ENCODE measurements around the gene PSMG1. TPM values are rescaled to one million over a fixed set of nuclear protein-coding genes. Genes with fewer than 3 reads are reported as not detected.
"Not testable (repeated sequence)": the region's sequence is repeated elsewhere in the genome, so short reads cannot be mapped to it uniquely, and the experiment has no call there.

Gene PSMG1
- total RNA-seq, 5 donors from 2014 or later (not counting 1 experiment from before 2014, with no cell fraction given), result 12.9 to 18.1 (median 16.8) TPM

DNA sequence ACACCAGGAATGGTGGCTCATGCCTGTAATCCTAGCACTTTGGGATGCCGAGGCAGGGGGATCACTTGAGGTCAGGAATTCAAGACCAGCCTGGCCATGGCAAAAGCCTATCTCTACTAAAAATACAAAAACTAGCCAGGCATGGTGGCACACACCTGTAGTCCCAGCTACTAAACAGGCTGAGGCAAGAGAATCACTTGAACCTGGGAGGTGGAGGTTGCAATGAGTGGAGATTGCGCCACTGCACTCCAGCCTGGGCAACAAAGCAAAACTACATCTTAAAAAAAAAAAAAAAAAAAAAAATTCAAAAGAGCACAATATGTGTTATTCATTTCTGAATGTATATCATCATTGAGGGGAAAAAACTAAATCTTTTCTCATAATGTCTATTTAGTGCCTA, 37.6 kb upstream of the PSMG1 start:
- POLR2A ChIA-PET; H3K27ac ChIP-seq (ENCODE audit: low read length); H3K4me3 Mint-ChIP-seq; H3K4me3 ChIP-seq (ENCODE audit: control insufficient read depth in 1 of 2, extremely low read depth in 1 of 2, low read length in 1 of 2); H3K4me1 ChIP-seq (ENCODE audit: control insufficient read depth in 1 of 2, extremely low read depth in 1 of 2, insufficient read depth in 2 of 2, low read length in 2 of 2); DNase-seq; H3K27ac Mint-ChIP-seq; H3K27me3 ChIP-seq (replicated peaks in 1 of 2; ENCODE audit: control insufficient read depth in 2 of 2, extremely low read depth in 1 of 2, insufficient read depth in 2 of 2, low read length in 1 of 2); H3K9me3 ChIP-seq; ATAC-seq (replicated peaks in 1 of 4); H3K9me3 Mint-ChIP-seq; H3K27me3 Mint-ChIP-seq: not testable (repeated sequence)
- CTCF ChIA-PET, result interaction anchor here in 1 of 2 donors (0.9 kb wide), 1 partner anchor 8 kb away, joined by 5 read pairs; no protein-coding TSS in a partner anchor
- Mint-ChIP-seq H3K4me1 (peaks cover 8 to 20% (median 9%) of the 10 kb centered on the region in 3 donors), H3K36me3 (peaks cover 62% of the 10 kb centered on the region)
- H3K36me3 ChIP-seq (ENCODE audit: control insufficient read depth in 2 of 2, extremely low read depth in 1 of 2, insufficient read depth in 1 of 2, low read length in 1 of 2), result peaks cover 6 to 60% of the 10 kb centered on the region in 2 donors
- 100% methylated on average over 1 of the region's 2 CpGs for WGBS (ENCODE audit: insufficient coverage)

DNA sequence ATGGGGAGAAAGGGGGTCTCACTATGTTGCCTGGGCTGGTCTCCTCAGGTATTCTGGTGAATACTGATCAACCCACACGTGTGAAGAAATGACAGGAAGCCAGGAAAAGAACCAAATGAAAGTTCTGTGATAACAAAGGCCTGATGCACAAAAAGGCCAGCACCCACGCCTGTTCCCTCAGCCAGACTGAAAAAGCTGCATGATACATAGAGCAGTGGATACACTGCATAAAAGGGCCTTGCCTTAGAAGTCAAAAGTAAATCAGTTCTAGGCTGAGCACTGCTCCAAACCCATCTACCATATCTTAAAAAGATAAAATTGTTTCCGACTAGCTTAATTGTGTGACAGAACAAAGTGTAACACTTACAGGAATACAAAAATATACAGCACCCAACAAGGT, 36.9 kb upstream of the PSMG1 start:
- Mint-ChIP-seq H3K4me3 (no peak overlapping the region), H3K4me1 (peaks cover 8 to 20% (median 9%) of the 10 kb centered on the region in 3 donors), H3K9me3 (no peaks in the 10 kb centered on the region), H3K27ac (no peak overlapping the region), H3K36me3 (peaks cover 66% of the 10 kb centered on the region), H3K27me3 (no peaks in the 10 kb centered on the region)
- H3K36me3 ChIP-seq (ENCODE audit: control insufficient read depth in 2 of 2, extremely low read depth in 1 of 2, insufficient read depth in 1 of 2, low read length in 1 of 2), result peaks cover 6 to 60% of the 10 kb centered on the region in 2 donors
- ChIA-PET CTCF (interaction anchor here in 1 of 2 donors (1.0 kb wide), 1 partner anchor 15 kb away, joined by 3 read pairs; no protein-coding TSS in a partner anchor), POLR2A (interaction anchor here in 1 of 2 donors (0.6 kb wide), 1 partner anchor 17 kb away, joined by 3 read pairs; no protein-coding TSS in a partner anchor)
- H3K9me3 ChIP-seq, result no peaks in the 10 kb centered on the region
- no peaks in the 10 kb centered on the region for H3K27me3 ChIP-seq (replicated peaks in 1 of 2; ENCODE audit: control insufficient read depth in 2 of 2, extremely low read depth in 1 of 2, insufficient read depth in 2 of 2, low read length in 1 of 2)
- H3K4me1 ChIP-seq (ENCODE audit: control insufficient read depth in 1 of 2, extremely low read depth in 1 of 2, insufficient read depth in 2 of 2, low read length in 2 of 2), result no peaks in the 10 kb centered on the region
- H3K4me3 ChIP-seq (ENCODE audit: control insufficient read depth in 1 of 2, extremely low read depth in 1 of 2, low read length in 1 of 2), result no peak overlapping the region
- no peak overlapping the region for H3K27ac ChIP-seq (ENCODE audit: low read length)
- WGBS (ENCODE audit: insufficient coverage), result 91% methylated on average over 1 of the region's 3 CpGs
- DNase-seq (no peak), ATAC-seq (replicated peaks in 1 of 4) (no peak)

DNA sequence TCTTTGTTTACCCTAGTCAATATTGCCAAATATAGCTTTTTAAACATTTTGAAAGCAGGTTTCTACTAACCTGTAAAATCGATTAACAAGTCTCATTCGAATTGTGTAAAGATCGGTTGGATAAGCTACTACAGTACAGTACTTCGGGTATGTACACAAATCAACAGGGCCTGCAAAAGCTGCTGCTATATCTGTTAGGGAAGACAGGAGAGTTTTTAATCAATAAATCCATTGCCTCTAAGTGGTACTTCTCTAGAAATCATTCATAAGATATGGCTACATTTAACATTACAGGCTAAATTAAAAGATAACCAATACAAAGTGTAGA, 34.8 kb upstream of the PSMG1 start:
- POLR2A ChIA-PET, result no interaction called here
- H3K27me3 Mint-ChIP-seq, result no peaks in the 10 kb centered on the region

DNA sequence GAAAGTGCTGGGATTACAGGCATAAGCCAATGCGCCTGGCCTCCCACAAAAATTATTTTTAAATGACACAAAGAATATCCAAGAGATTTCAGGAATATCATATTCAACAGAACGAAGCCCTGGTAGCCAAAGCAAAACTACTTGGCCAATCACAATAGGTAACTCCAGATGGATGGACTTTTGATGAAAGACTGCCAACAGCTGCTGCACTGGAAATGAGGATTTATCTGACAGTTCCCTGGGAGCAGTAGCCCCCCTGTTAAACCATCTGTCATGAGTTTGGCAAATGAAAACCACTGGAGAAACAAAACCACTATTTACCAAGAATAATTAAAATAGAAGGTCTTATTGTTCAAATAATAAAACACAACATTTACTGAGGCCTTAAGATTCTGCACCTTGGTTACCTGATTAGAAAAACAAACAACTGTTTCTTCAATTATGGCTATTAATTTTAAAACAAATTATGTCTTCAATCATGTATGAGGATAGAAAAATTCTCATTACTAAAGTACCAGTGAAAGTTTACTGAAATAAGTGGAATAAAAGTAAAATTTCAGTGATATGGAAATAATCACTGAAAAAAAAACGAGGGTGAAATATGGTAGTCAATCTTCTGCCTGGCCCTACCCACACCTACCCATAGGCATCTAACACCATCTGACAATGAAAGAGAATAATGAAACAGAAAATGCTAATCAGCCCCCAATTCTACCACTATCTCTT, 34.3 kb upstream of the PSMG1 start:
- POLR2A ChIA-PET, result no interaction called here
- Histone ChIP-seq H3K9me3 (no peaks in the 10 kb centered on the region), H3K4me3 (ENCODE audit: control insufficient read depth in 1 of 2, extremely low read depth in 1 of 2, low read length in 1 of 2) (no peak overlapping the region), H3K27me3 (replicated peaks in 1 of 2; ENCODE audit: control insufficient read depth in 2 of 2, extremely low read depth in 1 of 2, insufficient read depth in 2 of 2, low read length in 1 of 2) (no peaks in the 10 kb centered on the region), H3K36me3 (ENCODE audit: control insufficient read depth in 2 of 2, extremely low read depth in 1 of 2, insufficient read depth in 1 of 2, low read length in 1 of 2) (peaks cover 6 to 48% of the 10 kb centered on the region in 2 donors), H3K4me1 (ENCODE audit: control insufficient read depth in 1 of 2, extremely low read depth in 1 of 2, insufficient read depth in 2 of 2, low read length in 2 of 2) (no peaks in the 10 kb centered on the region), H3K27ac (ENCODE audit: low read length) (no peak overlapping the region)
- no peaks in the 10 kb centered on the region for H3K9me3 Mint-ChIP-seq
- peaks cover 8 to 14% (median 9%) of the 10 kb centered on the region in 3 donors for H3K4me1 Mint-ChIP-seq
- 100% methylated on average over 1 of the region's 3 CpGs for WGBS (ENCODE audit: insufficient coverage)
- peaks cover 54% of the 10 kb centered on the region for H3K36me3 Mint-ChIP-seq
- CTCF ChIA-PET, result interaction anchor here in 1 of 2 donors (0.6 to 0.7 kb wide), 2 partner anchors 21 to 62 kb away, joined by 3 to 4 read pairs; no protein-coding TSS in a partner anchor
- DNase-seq, result no peak
- H3K4me3 Mint-ChIP-seq, result no peak overlapping the region
- no peak for ATAC-seq (replicated peaks in 1 of 4)
- no peak overlapping the region for H3K27ac Mint-ChIP-seq
- no peaks in the 10 kb centered on the region for H3K27me3 Mint-ChIP-seq

More for the DNA sequence above, 34.8 kb upstream of the PSMG1 start:
- no peaks in the 10 kb centered on the region for H3K9me3 ChIP-seq
- WGBS (ENCODE audit: insufficient coverage), result 100% methylated on average over 1 of the region's 4 CpGs
- DNase-seq, result no peak
- no peaks in the 10 kb centered on the region for H3K4me1 ChIP-seq (ENCODE audit: control insufficient read depth in 1 of 2, extremely low read depth in 1 of 2, insufficient read depth in 2 of 2, low read length in 2 of 2)
- H3K36me3 Mint-ChIP-seq, result peaks cover 56% of the 10 kb centered on the region
- CTCF ChIA-PET, result interaction anchor here in 1 of 2 donors (0.6 to 0.7 kb wide), 2 partner anchors 21 to 62 kb away, joined by 3 to 4 read pairs; no protein-coding TSS in a partner anchor
- no peak overlapping the region for H3K4me3 ChIP-seq (ENCODE audit: control insufficient read depth in 1 of 2, extremely low read depth in 1 of 2, low read length in 1 of 2)
- H3K9me3 Mint-ChIP-seq, result no peaks in the 10 kb centered on the region
- no peak overlapping the region for H3K4me3 Mint-ChIP-seq
- H3K27ac Mint-ChIP-seq, result no peak overlapping the region
- H3K27ac ChIP-seq (ENCODE audit: low read length), result no peak overlapping the region
- H3K27me3 ChIP-seq (replicated peaks in 1 of 2; ENCODE audit: control insufficient read depth in 2 of 2, extremely low read depth in 1 of 2, insufficient read depth in 2 of 2, low read length in 1 of 2), result no peaks in the 10 kb centered on the region
- peaks cover 8 to 14% (median 9%) of the 10 kb centered on the region in 3 donors for H3K4me1 Mint-ChIP-seq
- peaks cover 6 to 50% of the 10 kb centered on the region in 2 donors for H3K36me3 ChIP-seq (ENCODE audit: control insufficient read depth in 2 of 2, extremely low read depth in 1 of 2, insufficient read depth in 1 of 2, low read length in 1 of 2)
- ATAC-seq (replicated peaks in 1 of 4), result no peak

DNA sequence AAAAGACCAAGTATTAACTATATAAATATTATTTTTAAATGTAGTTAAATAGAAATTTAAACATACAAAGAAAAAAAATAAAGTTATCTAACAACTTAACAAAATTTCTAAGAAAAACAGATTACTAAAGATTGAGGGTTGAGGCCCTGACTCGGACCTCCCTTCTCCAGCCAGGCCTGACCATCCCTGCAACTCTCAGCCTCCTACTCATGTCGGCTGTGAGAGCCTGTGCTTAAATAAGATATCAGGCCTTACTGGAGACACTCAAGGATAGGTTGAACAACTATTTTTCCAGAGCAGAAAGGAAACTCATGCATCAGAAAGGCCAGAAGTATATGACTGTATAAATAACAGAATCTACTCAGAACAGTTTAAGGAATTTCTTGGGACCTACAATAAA, 33.0 kb upstream of the PSMG1 start:
- H3K4me1 ChIP-seq (ENCODE audit: control insufficient read depth in 1 of 2, extremely low read depth in 1 of 2, insufficient read depth in 2 of 2, low read length in 2 of 2), result no peaks in the 10 kb centered on the region
- Mint-ChIP-seq H3K4me3 (no peak overlapping the region), H3K27me3 (no peaks in the 10 kb centered on the region), H3K36me3 (peaks cover 50% of the 10 kb centered on the region), H3K27ac (no peak overlapping the region), H3K9me3 (no peaks in the 10 kb centered on the region), H3K4me1 (peaks cover 9 to 17% (median 12%) of the 10 kb centered on the region in 3 donors)
- ATAC-seq (replicated peaks in 1 of 4) (no peak), DNase-seq (no peak)
- no peaks in the 10 kb centered on the region for H3K9me3 ChIP-seq
- no CpG with 5 or more reads among the region's 2 CpGs for WGBS (ENCODE audit: insufficient coverage)
- H3K4me3 ChIP-seq (ENCODE audit: control insufficient read depth in 1 of 2, extremely low read depth in 1 of 2, low read length in 1 of 2), result no peak overlapping the region
- ChIA-PET CTCF (no interaction called here), POLR2A (no interaction called here)
- peaks cover 6 to 46% of the 10 kb centered on the region in 2 donors for H3K36me3 ChIP-seq (ENCODE audit: control insufficient read depth in 2 of 2, extremely low read depth in 1 of 2, insufficient read depth in 1 of 2, low read length in 1 of 2)
- no peak overlapping the region for H3K27ac ChIP-seq (ENCODE audit: low read length)
- no peaks in the 10 kb centered on the region for H3K27me3 ChIP-seq (replicated peaks in 1 of 2; ENCODE audit: control insufficient read depth in 2 of 2, extremely low read depth in 1 of 2, insufficient read depth in 2 of 2, low read length in 1 of 2)

DNA sequence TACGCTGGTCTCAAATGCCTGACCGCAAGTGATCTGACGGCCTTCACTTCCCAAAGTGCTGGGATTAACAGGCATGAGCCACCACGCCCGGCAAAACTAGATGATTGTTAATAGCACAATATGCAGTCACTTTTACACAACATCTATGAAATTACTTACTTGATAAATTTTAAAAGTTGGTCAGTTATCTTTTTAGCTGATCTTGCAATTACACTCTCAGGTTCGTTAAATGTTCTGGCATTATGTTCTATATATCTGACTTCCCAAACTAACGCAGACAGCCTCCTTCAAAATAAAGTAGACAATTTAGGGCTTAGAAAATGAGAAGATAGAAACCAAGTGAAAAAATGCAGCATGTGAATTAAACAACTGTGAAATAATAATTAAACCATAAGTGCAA, 31.8 kb upstream of the PSMG1 start:
- no peak for ATAC-seq (replicated peaks in 1 of 4)
- H3K36me3 Mint-ChIP-seq, result peaks cover 57% of the 10 kb centered on the region

More for the DNA sequence above, 31.8 kb upstream of the PSMG1 start:
- no peaks in the 10 kb centered on the region for H3K4me1 ChIP-seq (ENCODE audit: control insufficient read depth in 1 of 2, extremely low read depth in 1 of 2, insufficient read depth in 2 of 2, low read length in 2 of 2)
- ChIA-PET CTCF (no interaction called here), POLR2A (no interaction called here)
- Mint-ChIP-seq H3K9me3 (no peaks in the 10 kb centered on the region), H3K27me3 (no peaks in the 10 kb centered on the region), H3K4me1 (peaks cover 13 to 24% (median 20%) of the 10 kb centered on the region in 3 donors), H3K4me3 (no peak overlapping the region), H3K27ac (no peak overlapping the region)
- H3K4me3 ChIP-seq (ENCODE audit: control insufficient read depth in 1 of 2, extremely low read depth in 1 of 2, low read length in 1 of 2), result no peak overlapping the region
- H3K27me3 ChIP-seq (replicated peaks in 1 of 2; ENCODE audit: control insufficient read depth in 2 of 2, extremely low read depth in 1 of 2, insufficient read depth in 2 of 2, low read length in 1 of 2), result no peaks in the 10 kb centered on the region
- H3K36me3 ChIP-seq (ENCODE audit: control insufficient read depth in 2 of 2, extremely low read depth in 1 of 2, insufficient read depth in 1 of 2, low read length in 1 of 2), result peaks cover 6 to 47% of the 10 kb centered on the region in 2 donors
- no peak for DNase-seq
- no peak overlapping the region for H3K27ac ChIP-seq (ENCODE audit: low read length)
- no peaks in the 10 kb centered on the region for H3K9me3 ChIP-seq
- WGBS (ENCODE audit: insufficient coverage), result no CpG with 5 or more reads among the region's 7 CpGs

Data from T-cell (primary cell).